AG09309 (cell line): ENCODE measurements around the gene TMEM129.

Experiments
- DNase-seq: peaks from one replicate; pipeline ENCODE4 v3.0.0-alpha.2; 2010; ENCODE audit warnings: low read depth
- H3K4me3 ChIP-seq: 2 replicates; pipeline ENCODE4 v1.5.1; 2011; ENCODE audit warnings: mild to moderate bottlenecking, low read depth, low read length, moderate library complexity; ENCODE audit not compliant: control insufficient read depth
- TF ChIP-seq, protein P1 (sequence below): IDR thresholded peaks from 2 replicates; pipeline ENCODE4 v1.5.1; 2011; ENCODE audit warnings: mild to moderate bottlenecking, low read depth, low read length, inconsistent platforms; ENCODE audit not compliant: insufficient read depth, control insufficient read depth; ENCODE audit errors: missing control alignments

TMEM129 gene

DNA sequence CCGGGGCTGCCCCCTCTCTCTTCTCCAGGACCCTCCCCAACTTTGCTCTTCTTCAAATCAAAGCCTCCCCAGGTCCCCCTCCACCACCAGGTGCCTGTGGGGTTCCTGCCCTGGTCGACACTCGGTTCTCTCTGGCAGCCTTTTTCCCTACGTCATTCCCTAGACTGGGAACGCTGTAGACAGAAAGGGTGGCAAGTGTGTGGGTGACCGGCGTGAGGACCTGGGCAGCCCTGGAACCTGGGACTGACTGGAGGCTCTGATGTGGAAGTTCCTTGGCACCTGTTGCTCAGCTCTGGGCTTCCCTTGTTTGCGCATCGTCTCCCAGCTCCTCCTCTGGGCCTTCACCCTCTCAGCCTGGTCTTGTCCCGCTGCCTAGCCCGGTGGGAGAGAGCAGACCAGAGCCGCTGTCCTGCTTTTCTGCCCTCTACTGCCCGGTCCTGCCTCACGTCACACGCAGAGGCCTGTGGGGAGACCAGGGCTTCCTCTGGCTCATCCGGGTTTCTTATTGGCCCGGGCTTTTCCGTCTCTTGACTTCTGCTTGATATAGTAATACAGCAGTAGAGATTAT, 1.5 kb upstream of the TMEM129 start:
- TF ChIP-seq, protein P1, sequence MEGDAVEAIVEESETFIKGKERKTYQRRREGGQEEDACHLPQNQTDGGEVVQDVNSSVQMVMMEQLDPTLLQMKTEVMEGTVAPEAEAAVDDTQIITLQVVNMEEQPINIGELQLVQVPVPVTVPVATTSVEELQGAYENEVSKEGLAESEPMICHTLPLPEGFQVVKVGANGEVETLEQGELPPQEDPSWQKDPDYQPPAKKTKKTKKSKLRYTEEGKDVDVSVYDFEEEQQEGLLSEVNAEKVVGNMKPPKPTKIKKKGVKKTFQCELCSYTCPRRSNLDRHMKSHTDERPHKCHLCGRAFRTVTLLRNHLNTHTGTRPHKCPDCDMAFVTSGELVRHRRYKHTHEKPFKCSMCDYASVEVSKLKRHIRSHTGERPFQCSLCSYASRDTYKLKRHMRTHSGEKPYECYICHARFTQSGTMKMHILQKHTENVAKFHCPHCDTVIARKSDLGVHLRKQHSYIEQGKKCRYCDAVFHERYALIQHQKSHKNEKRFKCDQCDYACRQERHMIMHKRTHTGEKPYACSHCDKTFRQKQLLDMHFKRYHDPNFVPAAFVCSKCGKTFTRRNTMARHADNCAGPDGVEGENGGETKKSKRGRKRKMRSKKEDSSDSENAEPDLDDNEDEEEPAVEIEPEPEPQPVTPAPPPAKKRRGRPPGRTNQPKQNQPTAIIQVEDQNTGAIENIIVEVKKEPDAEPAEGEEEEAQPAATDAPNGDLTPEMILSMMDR = no peak
- peak overlapping the region; percentile 60 for H3K4me3 ChIP-seq
- DNase-seq = no peak

DNA sequence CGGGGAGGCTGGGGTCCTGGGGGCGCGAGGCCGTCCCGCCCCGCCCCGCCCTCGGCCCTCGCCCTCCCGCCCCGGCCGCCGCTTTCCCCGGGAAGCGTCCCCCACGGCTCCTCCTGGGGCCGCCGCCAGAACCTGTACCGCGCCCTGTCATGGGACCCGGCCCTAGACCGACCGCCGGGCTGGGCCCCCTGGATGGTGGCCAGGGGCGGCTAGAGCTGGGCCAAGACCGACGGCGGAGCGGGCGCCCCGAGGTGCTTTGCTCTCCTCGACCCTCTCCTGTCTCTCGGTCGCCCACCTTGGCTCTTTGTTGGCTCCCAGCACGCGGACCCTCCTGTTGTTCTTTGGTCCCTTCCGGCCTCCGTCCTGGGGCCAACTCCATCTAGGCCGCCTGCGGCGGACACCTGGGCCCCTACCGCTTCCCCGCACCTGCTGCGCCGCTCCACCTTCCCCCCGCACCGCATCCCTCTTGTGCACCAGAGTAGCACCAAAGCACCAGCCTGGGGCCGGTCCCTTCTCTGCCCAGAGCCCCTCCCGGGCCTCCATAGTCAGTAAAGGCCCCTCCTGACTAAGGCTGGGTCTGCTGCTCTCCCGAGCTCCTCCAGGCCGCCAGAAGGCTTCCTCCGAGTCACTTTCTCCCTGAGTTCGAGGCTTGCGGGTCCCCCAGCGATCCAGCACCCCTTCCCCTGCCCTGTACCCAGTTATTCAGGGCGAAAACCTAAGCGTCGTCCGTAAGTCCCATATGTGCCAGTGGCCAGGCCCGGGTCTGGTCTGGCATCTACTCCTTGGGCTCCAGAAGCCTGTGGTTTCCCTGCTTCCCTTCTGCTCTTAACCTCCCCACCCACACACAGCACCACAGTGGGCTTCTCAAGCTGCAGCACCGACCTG, 785 bp upstream of the TMEM129 start:
- DNase-seq = no peak
- TF ChIP-seq, protein P1 = no peak

DNA sequence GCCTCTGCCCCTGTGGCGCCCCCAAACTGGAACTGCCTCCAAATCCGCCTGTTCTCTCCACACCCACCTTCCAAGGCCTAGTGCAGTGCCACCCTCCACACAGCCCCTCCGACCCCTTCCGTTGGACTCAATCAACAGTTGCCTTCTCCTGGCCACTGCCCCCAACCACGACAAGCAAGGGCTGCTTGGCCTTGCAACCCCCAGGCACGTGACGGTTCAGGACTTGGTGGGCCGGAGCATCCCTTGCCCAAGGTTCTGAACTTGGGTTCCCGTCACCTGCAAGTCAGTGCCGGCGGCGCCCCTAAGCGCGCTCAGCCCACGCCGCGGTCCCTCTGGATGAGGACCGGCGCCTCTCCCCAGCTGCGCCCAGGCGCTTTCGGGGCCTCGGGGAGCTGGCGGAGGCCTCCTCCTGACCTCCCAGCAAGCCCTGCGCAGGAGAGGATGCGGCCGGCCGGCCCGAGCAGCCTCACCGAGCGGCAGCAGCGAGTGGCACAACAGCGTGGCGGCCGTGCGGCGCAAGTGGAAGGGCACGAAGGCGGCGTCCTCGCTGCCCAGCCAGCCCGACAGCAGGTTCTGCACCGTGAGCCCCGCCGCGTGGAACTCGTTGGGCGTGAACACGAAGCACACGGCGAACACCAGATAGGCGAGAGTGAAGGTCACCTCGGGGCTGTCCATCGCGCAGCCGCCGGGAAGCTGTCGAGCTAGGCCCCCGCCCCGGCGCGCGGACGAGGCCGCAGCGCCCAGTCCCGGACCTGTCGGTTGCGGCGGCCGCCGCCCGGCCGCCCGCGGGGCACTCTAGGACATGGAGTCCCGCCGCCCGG, 750 bp downstream of the TMEM129 start:
- H3K4me3 ChIP-seq = peak overlapping the region; percentile 60
- DNase-seq = no peak
- TF ChIP-seq, protein P1 = no peak

More for the DNA sequence above, 785 bp upstream of the TMEM129 start:
- peak overlapping the region; percentile 60 for H3K4me3 ChIP-seq

DNA sequence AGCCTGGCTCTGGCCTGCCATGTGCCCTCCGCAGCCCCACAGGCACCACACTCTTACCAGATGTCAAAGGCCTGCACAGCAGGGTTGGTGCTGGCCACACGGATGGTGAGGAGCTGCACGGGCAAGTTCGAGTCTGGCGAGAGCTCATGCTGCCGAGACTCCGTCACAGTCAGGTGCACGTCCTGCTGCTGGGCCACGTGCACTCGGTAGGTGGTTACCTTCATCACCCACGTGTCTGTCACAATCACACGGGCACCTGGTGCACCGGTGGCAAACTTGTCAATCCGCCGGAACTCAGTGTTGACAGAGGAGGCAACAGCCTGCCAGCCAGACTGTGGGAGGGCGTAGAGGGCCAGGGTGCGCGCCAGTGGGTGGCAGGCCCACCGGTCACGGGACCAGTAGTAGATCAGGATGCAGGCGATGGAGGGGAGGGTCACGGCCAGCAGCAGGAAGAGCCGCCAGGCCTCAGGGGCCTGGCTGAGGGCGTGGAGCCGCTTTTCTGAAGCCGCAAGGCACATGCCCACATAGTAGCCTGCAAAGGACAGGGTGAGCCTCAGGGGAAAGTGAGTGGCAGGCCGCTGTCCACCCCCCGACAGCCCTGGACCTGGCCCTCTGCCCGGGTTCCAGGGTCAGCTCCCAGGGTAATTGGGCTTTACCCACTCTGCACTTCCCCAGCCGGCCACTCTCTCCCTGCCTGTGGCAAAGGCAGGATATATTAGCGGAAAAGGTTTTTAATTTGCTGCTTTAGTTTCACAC, 2.9 kb downstream of the TMEM129 start:
- DNase-seq = no peak
- TF ChIP-seq, protein P1 = no peak
- H3K4me3 ChIP-seq = no peak overlapping the region

DNA sequence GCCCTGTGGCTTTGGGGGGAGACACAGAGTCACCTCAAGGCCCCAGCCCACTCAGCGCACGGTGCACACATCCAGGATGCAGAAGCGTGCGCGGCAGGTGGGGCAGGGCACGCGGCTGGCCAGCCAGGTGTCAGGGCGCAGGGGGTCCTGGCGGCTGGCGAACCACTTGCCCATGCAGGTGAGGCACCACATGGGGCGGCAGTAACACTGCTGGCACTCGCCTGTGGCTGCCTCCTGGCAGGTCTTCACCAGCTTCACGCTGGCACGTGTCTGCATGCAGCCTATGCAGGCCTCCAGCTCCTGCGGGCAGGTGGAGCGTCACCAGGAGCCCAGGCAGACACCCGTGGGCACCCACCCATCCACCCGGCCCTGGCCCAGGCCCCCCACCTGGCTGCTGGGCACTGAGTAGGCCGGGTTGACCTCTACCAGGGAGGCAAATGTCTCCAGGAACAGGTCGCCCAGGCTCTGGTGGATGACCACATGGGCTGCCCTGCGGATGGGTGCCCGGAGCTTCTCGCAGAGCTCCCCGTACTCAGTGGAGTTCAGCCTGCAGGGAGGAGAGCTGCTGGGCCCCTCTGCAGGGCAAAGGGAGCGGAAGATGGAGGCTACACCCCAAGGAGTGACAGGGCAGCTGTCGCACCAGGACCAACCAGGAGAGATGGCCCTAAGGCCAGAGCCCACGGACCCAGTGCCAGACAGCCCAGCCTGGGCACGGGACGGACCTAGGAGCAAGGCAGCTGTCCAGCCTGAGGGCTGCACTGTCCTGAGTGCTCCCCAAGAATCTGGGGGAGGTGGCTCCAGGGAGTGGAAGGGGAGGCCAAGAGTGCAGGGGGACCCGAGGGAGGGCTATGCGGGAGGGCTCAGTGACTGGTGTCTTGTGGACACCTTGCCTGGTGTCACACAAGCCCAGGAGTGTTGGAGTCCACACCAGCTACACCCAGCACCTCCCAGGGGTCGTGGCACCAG, 3.7 kb downstream of the TMEM129 start:
- no peak overlapping the region for H3K4me3 ChIP-seq
- no peak for DNase-seq
- TF ChIP-seq, protein P1 = no peak
